HG03175 (cell line): ENCODE results near the gene HLA-DQB1.
A peak's percentile ranks its signal among the peaks of the same experiment; 100 is the strongest.
"Not testable (repeated sequence)": the region's sequence is repeated elsewhere in the genome, so short reads cannot be mapped to it uniquely, and the experiment has no call there.

ENCODE experiments used
- ATAC-seq: cut with Tn5 transposase; IDR thresholded peaks from one replicate; pipeline ENCODE4 v1.9.1; 2021; ENCODE audit warnings: mild to moderate bottlenecking, moderate library complexity; ENCODE audit not compliant: unreplicated experiment

The HLA-DQB1 gene

GRCh38 chr6:32662836-32663235 lies 3.6 kb downstream of the HLA-DQB1 start:
- ATAC-seq: no peak

GRCh38 chr6:32662099-32662498 lies 4.4 kb downstream of the HLA-DQB1 start:
- no peak for ATAC-seq

- no peak for ATAC-seq
These were observed 6.4 kb downstream of the HLA-DQB1 start for GRCh38 chr6:32659856-32660595.

- ATAC-seq: no peak
These were observed 8.1 kb downstream of the HLA-DQB1 start for GRCh38 chr6:32658268-32658897.

DNA sequence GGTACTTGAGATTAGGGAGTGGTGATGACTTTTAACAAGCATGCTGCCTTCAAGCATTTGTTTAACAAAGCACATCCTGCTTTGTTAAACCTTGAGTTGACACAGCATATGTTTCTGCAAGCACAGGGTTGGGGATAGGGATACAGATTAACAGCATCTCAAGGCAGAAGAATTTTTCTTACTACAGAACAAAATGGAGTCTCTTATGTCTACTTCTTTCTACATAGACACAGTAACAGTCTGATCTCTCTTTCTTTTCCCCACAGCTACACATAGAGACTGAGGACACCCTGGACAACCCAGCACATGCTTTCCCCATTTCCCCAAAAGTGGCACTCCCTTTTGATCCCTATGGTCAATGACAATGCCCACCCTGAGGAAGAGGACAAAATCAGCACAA lies 8.6 kb downstream of the HLA-DQB1 start:
- not testable (repeated sequence) for ATAC-seq

DNA sequence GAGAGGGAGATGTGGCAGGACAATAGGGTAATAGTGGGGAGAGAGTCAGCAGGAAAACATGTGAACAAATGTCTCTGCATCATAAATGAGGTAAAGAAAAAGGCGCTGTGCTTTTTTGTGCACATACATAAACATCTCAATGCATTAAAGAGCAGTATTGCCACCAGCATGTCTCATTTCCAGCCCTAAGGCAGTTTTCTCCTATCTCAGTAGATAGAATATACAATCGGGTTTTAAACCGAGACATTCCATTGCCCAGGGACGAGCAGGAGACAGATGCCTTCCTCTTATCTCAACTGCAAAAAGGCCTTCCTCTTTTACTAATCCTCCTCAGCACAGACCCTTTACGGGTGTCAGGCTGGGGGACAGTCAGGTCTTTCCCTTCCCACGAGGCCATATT lies 9.1 kb downstream of the HLA-DQB1 start:
- ATAC-seq: not testable (repeated sequence)

- no peak for ATAC-seq
These were observed 11.2 kb downstream of the HLA-DQB1 start for GRCh38 chr6:32655203-32655710.

GRCh38 chr6:32645047-32645703 lies 21.3 kb downstream of the HLA-DQB1 start:
- no peak for ATAC-seq

DNA sequence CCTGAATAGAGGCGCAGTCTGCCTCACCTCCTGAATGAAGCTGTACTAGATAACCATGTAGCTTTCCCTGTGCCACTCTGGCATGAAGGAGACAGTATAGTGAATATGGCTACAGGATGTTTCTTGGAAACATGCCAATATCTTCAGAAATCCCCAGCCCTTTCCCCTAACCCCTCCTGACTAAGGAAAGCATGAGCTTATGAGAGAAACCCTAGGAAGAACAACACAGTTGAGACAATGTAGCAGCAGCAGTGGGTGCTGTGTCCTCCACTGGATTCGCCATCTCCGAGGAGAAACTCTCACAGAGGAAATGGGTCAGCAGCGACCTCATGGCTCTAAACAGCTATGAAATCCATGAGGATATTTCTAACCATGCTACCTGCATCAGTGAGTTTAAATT lies 22.6 kb downstream of the HLA-DQB1 start:
- ATAC-seq: no peak

DNA sequence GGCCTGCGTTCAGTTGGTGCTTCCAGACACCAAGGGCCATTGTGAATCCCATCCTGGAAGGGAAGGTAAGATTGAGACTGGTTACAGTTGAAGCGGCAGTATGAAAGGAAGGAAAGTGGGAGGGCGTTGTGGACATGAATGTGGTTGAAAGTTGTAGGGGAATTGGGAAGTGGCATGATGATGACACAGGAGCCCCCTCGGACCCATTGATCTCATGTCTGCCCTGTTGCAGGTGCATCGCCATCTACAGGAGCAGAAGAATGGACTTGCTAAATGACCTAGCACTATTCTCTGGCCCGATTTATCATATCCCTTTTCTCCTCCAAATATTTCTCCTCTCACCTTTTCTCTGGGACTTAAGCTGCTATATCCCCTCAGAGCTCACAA lies 23.7 kb downstream of the HLA-DQB1 start:
- ATAC-seq: no peak

- ATAC-seq: not testable (repeated sequence)
These were observed 24.4 kb downstream of the HLA-DQB1 start for GRCh38 chr6:32641785-32642719.

- ATAC-seq: no peak
These were observed 25.3 kb downstream of the HLA-DQB1 start for GRCh38 chr6:32641122-32641521.

GRCh38 chr6:32639440-32640394 lies 26.7 kb downstream of the HLA-DQB1 start:
- ATAC-seq: no peak

DNA sequence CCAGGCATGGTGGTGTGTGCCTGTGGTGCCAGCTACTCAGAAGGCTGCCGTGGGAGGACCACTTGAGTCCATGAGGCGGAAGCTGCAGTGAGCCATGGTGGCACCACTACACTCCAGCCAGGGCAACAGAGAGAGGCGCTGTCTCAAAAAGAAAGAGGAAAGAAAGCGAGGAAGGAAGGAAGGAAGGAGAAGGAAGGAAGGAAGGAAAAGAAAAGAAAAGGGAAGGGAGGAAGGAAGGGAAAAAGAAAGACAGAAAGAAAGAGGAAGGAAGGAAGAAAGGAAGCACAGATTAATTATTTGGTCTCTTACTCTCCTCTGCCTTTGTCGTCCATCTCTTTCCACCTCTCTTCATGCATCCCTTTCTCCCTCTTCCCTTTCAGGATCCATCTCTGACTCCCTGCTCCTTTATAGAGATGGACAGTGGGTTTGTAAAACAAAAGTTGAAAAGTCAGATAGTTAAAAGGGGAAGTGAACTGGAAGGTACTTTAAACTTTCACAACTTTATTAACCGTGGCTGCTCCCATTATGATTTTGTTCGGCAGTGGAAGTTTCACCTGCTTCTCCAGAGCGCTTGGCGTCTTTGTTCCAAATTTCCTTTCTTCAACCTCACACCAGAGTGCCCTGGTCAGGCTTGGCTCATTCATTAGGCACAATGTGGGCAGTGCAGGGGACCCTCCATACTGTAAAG lies 27.8 kb downstream of the HLA-DQB1 start:
- ATAC-seq: no peak

- no peak for ATAC-seq
These were observed 28.6 kb downstream of the HLA-DQB1 start for GRCh38 chr6:32637883-32638282.

GRCh38 chr6:32637219-32637880 lies 29.1 kb downstream of the HLA-DQB1 start, which contains the start of gene HLA-DQA1:
HLA-DQA1 (plus strand) TSS chr6:32637406; CDS start chr6:32637459, 53 bp downstream.
- ATAC-seq: peak; percentile 79

GRCh38 chr6:32635526-32636123 lies 30.8 kb downstream of the HLA-DQB1 start:
- no peak for ATAC-seq

GRCh38 chr6:32629793-32630192 lies 36.7 kb downstream of the HLA-DQB1 start:
- not testable (repeated sequence) for ATAC-seq
